ENCODE results near the gene LARP1. TPM values are rescaled to one million over a fixed set of nuclear protein-coding genes. Genes with fewer than 3 reads are reported as not detected.

Gene LARP1
- total and polyA plus RNA-seq, 9 of the 15 experiments (the other 6 are each of a cell fraction or from before 2014, with no cell fraction given) = 22.6 to 300 (median 92.0) TPM

DNA sequence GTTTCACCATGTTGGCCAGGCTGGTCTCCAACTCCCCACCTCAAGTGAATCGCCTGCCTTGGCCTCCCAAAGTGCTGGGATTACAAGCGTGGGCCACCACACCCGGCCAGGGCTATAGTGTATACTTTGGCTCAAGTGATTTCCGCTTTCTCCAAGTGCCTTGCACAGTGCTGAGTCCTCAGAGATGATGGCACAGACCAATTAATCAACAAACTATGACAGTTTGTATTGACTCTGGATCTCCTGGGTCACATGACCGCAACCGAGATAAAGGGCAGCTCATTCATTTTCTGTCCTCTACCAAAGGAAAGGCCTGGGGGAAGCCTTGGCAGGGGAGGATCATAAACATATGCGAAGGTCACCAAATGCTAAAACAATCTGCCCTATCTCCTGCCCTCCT lies 11.4 kb upstream of the LARP1 start (continued):
- TF ChIP-seq, protein P1, sequence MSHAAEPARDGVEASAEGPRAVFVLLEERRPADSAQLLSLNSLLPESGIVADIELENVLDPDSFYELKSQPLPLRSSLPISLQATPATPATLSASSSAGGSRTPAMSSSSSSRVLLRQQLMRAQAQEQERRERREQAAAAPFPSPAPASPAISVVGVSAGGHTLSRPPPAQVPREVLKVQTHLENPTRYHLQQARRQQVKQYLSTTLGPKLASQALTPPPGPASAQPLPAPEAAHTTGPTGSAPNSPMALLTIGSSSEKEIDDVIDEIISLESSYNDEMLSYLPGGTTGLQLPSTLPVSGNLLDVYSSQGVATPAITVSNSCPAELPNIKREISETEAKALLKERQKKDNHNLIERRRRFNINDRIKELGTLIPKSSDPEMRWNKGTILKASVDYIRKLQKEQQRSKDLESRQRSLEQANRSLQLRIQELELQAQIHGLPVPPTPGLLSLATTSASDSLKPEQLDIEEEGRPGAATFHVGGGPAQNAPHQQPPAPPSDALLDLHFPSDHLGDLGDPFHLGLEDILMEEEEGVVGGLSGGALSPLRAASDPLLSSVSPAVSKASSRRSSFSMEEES (CRISPR knock-in tag; IDR thresholded peaks at IDR 0.05) = peak; percentile 95
- TF ChIP-seq ZNF224 (CRISPR knock-in tag; IDR thresholded peaks at IDR 0.05) (no peak), ZNF217 (CRISPR knock-in tag; IDR thresholded peaks at IDR 0.05) (no peak), ZSCAN32 (CRISPR knock-in tag; IDR thresholded peaks at IDR 0.05) (no peak), ZNF707 (CRISPR knock-in tag; conservative IDR thresholded peaks at IDR 0.05) (no peak), ESRRA (IDR thresholded peaks at IDR 0.05; ENCODE audit: borderline replicate concordance, low read depth) (0 out of 2 replicates have a peak, but pooled peaks have one; percentile 18), NKRF (IDR thresholded peaks at IDR 0.05; ENCODE audit: borderline replicate concordance) (no peak), PKNOX1 (IDR thresholded peaks at IDR 0.05) (peak; percentile 83), ZNF212 (CRISPR knock-in tag; IDR thresholded peaks at IDR 0.05) (no peak), STAT5B (CRISPR knock-in tag; IDR thresholded peaks at IDR 0.05) (no peak), NCOA1 (IDR thresholded peaks at IDR 0.05; ENCODE audit: low read depth) (no peak), ZBTB7A (IDR thresholded peaks at IDR 0.05; ENCODE audit: borderline replicate concordance, control insufficient read depth, low read depth, low read length) (no peak), SOX6 (IDR thresholded peaks at IDR 0.05) (no peak), HNRNPL (IDR thresholded peaks at IDR 0.05; ENCODE audit: low read depth, low read length) (no peak), ZZZ3 (IDR thresholded peaks at IDR 0.05) (no peak), FOXJ3 (CRISPR knock-in tag; IDR thresholded peaks at IDR 0.05) (no peak), SMARCC2 (IDR thresholded peaks at IDR 0.05; ENCODE audit: low read depth) (no peak)
- TF ChIP-seq, protein P2, sequence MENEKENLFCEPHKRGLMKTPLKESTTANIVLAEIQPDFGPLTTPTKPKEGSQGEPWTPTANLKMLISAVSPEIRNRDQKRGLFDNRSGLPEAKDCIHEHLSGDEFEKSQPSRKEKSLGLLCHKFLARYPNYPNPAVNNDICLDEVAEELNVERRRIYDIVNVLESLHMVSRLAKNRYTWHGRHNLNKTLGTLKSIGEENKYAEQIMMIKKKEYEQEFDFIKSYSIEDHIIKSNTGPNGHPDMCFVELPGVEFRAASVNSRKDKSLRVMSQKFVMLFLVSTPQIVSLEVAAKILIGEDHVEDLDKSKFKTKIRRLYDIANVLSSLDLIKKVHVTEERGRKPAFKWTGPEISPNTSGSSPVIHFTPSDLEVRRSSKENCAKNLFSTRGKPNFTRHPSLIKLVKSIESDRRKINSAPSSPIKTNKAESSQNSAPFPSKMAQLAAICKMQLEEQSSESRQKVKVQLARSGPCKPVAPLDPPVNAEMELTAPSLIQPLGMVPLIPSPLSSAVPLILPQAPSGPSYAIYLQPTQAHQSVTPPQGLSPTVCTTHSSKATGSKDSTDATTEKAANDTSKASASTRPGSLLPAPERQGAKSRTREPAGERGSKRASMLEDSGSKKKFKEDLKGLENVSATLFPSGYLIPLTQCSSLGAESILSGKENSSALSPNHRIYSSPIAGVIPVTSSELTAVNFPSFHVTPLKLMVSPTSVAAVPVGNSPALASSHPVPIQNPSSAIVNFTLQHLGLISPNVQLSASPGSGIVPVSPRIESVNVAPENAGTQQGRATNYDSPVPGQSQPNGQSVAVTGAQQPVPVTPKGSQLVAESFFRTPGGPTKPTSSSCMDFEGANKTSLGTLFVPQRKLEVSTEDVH (IDR thresholded peaks at IDR 0.05; ENCODE audit: low read depth, partially characterized antibody) = no peak
- TF ChIP-seq, protein P3, sequence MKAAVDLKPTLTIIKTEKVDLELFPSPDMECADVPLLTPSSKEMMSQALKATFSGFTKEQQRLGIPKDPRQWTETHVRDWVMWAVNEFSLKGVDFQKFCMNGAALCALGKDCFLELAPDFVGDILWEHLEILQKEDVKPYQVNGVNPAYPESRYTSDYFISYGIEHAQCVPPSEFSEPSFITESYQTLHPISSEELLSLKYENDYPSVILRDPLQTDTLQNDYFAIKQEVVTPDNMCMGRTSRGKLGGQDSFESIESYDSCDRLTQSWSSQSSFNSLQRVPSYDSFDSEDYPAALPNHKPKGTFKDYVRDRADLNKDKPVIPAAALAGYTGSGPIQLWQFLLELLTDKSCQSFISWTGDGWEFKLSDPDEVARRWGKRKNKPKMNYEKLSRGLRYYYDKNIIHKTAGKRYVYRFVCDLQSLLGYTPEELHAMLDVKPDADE (conservative IDR thresholded peaks at IDR 0.05; ENCODE audit: control insufficient read depth, low read depth, low read length) = no peak
